ENCODE results near the gene SUN1. TPM values are rescaled to one million over a fixed set of nuclear protein-coding genes. Genes with fewer than 3 reads are reported as not detected.

Gene SUN1
- total and polyA plus RNA-seq, 2 donors (not counting 1 experiment from before 2014, with no cell fraction given), result 185 to 220 TPM

DNA sequence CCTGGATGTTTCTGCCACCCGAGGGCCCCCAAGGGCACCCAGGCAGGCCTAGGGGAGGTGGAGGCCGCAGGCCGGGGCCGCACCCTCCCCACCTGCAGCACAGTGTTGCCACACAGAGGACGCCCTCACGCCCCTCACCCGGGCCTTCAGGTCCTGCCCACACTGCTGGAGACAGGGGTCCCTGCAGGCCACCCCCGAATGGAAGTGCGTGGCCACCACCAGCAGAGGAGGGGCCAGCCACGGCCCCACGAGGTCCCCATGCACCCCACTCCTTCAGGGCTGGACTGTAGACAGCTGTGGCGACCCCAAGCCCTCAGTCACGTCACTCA is 86.8 kb downstream of the SUN1 start:
- Histone ChIP-seq H3K36me3 (ENCODE audit: control insufficient read depth, insufficient read depth, low read length) (no peaks in the 10 kb centered on the region), H3K9ac (ENCODE audit: insufficient read depth, low read length) (no peak overlapping the region), H3K4me3 (replicated peaks in 1 of 4; ENCODE audit: control extremely low read depth in 1 of 4, insufficient read depth in 1 of 4, low read depth in 3 of 4, low read length in 4 of 4) (no peak overlapping the region), H3K4me2 (ENCODE audit: extremely low read depth, insufficient read depth, low read length) (no peak overlapping the region), H3K27ac (ENCODE audit: insufficient read depth, low read length) (no peak overlapping the region), H3K4me1 (ENCODE audit: control insufficient read depth, extremely low read depth, insufficient read depth, low read length) (peaks cover 2% of the 10 kb centered on the region), H4K20me1 (ENCODE audit: control insufficient read depth, extremely low read depth, insufficient read depth, low read length) (no peaks in the 10 kb centered on the region), H3K27me3 (ENCODE audit: control insufficient read depth, insufficient read depth, low read length) (no peaks in the 10 kb centered on the region), H2AFZ (ENCODE audit: low read length) (no peak overlapping the region), H3K79me2 (ENCODE audit: control insufficient read depth, insufficient read depth, low read length) (no peaks in the 10 kb centered on the region), H3K9me3 (ENCODE audit: control insufficient read depth, insufficient read depth, low read depth, low read length) (no peaks in the 10 kb centered on the region)
- TF ChIP-seq EZH2 (IDR thresholded peaks at IDR 0.05; ENCODE audit: low read length, missing control alignments), result no peak
- TF ChIP-seq, protein P1, sequence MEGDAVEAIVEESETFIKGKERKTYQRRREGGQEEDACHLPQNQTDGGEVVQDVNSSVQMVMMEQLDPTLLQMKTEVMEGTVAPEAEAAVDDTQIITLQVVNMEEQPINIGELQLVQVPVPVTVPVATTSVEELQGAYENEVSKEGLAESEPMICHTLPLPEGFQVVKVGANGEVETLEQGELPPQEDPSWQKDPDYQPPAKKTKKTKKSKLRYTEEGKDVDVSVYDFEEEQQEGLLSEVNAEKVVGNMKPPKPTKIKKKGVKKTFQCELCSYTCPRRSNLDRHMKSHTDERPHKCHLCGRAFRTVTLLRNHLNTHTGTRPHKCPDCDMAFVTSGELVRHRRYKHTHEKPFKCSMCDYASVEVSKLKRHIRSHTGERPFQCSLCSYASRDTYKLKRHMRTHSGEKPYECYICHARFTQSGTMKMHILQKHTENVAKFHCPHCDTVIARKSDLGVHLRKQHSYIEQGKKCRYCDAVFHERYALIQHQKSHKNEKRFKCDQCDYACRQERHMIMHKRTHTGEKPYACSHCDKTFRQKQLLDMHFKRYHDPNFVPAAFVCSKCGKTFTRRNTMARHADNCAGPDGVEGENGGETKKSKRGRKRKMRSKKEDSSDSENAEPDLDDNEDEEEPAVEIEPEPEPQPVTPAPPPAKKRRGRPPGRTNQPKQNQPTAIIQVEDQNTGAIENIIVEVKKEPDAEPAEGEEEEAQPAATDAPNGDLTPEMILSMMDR (conservative IDR thresholded peaks at IDR 0.05 in 1 of 2, IDR thresholded peaks at IDR 0.05 in 1 of 2; ENCODE audit: low read depth in 1 of 2, low read length in 2 of 2), result no peak
- no peak for DNase-seq (ENCODE audit: low read depth in 2 of 2)

DNA sequence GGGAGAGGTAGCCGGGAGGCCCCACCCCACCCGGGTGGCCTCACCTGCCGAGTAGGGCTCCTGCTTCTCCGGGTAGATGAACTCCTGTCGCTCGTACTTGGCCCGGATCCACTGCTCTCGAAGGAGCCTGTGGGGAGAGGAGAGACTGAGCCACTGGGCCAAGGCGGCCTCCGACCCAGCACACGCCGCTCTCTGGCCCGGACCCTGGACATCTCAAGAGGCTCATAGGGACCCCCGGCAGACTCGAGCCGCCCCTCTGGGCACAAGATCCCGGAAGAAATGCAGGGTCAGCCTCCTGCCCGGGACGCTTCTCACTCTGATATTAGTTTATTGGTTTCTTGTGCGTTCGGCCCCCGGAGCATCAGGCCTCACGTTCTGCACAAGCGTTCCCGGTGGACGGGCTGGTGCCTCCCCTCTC is 87.7 kb downstream of the SUN1 start:
- DNase-seq (ENCODE audit: low read depth in 2 of 2), result no peak
- Histone ChIP-seq H4K20me1 (ENCODE audit: control insufficient read depth, extremely low read depth, insufficient read depth, low read length) (no peaks in the 10 kb centered on the region), H3K4me2 (ENCODE audit: extremely low read depth, insufficient read depth, low read length) (no peak overlapping the region), H2AFZ (ENCODE audit: low read length) (no peak overlapping the region), H3K9me3 (ENCODE audit: control insufficient read depth, insufficient read depth, low read depth, low read length) (no peaks in the 10 kb centered on the region), H3K36me3 (ENCODE audit: control insufficient read depth, insufficient read depth, low read length) (no peaks in the 10 kb centered on the region), H3K4me1 (ENCODE audit: control insufficient read depth, extremely low read depth, insufficient read depth, low read length) (peaks cover 2% of the 10 kb centered on the region), H3K27me3 (ENCODE audit: control insufficient read depth, insufficient read depth, low read length) (no peaks in the 10 kb centered on the region), H3K79me2 (ENCODE audit: control insufficient read depth, insufficient read depth, low read length) (no peaks in the 10 kb centered on the region), H3K4me3 (replicated peaks in 1 of 4; ENCODE audit: control extremely low read depth in 1 of 4, insufficient read depth in 1 of 4, low read depth in 3 of 4, low read length in 4 of 4) (no peak overlapping the region), H3K27ac (ENCODE audit: insufficient read depth, low read length) (no peak overlapping the region), H3K9ac (ENCODE audit: insufficient read depth, low read length) (no peak overlapping the region)
- TF ChIP-seq, protein P1 (conservative IDR thresholded peaks at IDR 0.05 in 1 of 2, IDR thresholded peaks at IDR 0.05 in 1 of 2; ENCODE audit: low read depth in 1 of 2, low read length in 2 of 2), result no peak
- TF ChIP-seq EZH2 (IDR thresholded peaks at IDR 0.05; ENCODE audit: low read length, missing control alignments), result no peak

DNA sequence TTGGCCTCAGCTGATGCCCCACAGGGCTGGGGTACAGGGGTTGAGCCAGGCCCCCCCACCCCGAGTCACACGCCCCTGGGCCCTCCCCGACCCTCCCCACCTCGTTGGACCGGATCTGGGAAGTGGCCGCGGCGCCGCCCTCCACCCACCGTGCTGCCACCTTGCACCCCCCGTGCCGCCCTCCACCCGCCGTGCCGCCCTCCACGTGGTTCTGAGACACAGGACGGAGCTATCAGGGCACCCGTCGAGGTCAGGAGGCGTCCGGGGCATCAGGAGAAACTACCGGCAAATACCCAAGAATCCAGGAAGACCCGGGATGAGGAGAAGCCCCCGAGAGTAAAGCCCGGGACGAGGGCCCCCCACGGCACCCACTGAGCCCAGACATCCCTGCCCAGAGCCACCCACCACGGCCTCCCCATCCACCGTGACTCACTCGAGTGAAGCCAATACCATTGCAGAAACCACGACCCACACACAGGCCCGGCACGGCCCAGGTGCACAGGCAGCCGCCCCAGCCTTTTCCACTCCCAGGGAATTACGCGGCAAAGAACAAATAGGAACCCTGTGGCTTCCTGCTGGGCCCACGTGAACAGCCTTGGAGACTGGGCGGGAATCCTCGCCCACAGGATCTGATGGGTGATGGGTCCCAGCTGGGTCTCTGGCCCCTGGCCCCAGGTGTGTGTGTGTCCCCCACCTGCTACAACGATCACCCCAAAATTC is 88.2 kb downstream of the SUN1 start:
- H2AFZ ChIP-seq (ENCODE audit: low read length), result no peak overlapping the region
- no peak for DNase-seq (ENCODE audit: low read depth in 2 of 2)
- H3K4me3 ChIP-seq (replicated peaks in 1 of 4; ENCODE audit: control extremely low read depth in 1 of 4, insufficient read depth in 1 of 4, low read depth in 3 of 4, low read length in 4 of 4), result no peak overlapping the region
- peaks cover 2% of the 10 kb centered on the region for H3K4me1 ChIP-seq (ENCODE audit: control insufficient read depth, extremely low read depth, insufficient read depth, low read length)
- no peaks in the 10 kb centered on the region for H4K20me1 ChIP-seq (ENCODE audit: control insufficient read depth, extremely low read depth, insufficient read depth, low read length)
- H3K9me3 ChIP-seq (ENCODE audit: control insufficient read depth, insufficient read depth, low read depth, low read length), result no peaks in the 10 kb centered on the region
- H3K4me2 ChIP-seq (ENCODE audit: extremely low read depth, insufficient read depth, low read length), result no peak overlapping the region
- TF ChIP-seq, protein P1 (conservative IDR thresholded peaks at IDR 0.05 in 1 of 2, IDR thresholded peaks at IDR 0.05 in 1 of 2; ENCODE audit: low read depth in 1 of 2, low read length in 2 of 2), result no peak
- TF ChIP-seq EZH2 (IDR thresholded peaks at IDR 0.05; ENCODE audit: low read length, missing control alignments), result no peak
- no peak overlapping the region for H3K27ac ChIP-seq (ENCODE audit: insufficient read depth, low read length)
- H3K9ac ChIP-seq (ENCODE audit: insufficient read depth, low read length), result no peak overlapping the region
- no peaks in the 10 kb centered on the region for H3K36me3 ChIP-seq (ENCODE audit: control insufficient read depth, insufficient read depth, low read length)
- no peaks in the 10 kb centered on the region for H3K27me3 ChIP-seq (ENCODE audit: control insufficient read depth, insufficient read depth, low read length)
- no peaks in the 10 kb centered on the region for H3K79me2 ChIP-seq (ENCODE audit: control insufficient read depth, insufficient read depth, low read length)

Data from fibroblast of lung (primary cell).